Stomach (tissue), 9 donors: ENCODE results near the gene PRSS8. TPM values are rescaled to one million over a fixed set of nuclear protein-coding genes. Genes with fewer than 3 reads are reported as not detected.
A peak's percentile ranks its signal among the peaks of the same experiment; 100 is the strongest.

Experiments used
- DNase-seq, 2 donors: peaks; one replicate each; pipeline versions ENCODE4 v3.0.0 to v3.0.0-alpha.2; 2013 to 2019
- H3K27ac ChIP-seq, 5 donors: fragments of 200-600 bp in 4 of 5; sonication (generic) in 4 of 5; one replicate each; pipeline ENCODE4 v1.5.1; 2013 to 2019; ENCODE audit warnings: mild to moderate bottlenecking in 1 of 5, moderate library complexity in 1 of 5
- H3K27me3 ChIP-seq, 3 donors: fragments of 200-600 bp; sonication (generic); one replicate each; pipeline ENCODE4 v1.5.1; 2017 to 2019; ENCODE audit warnings: mixed run types in 1 of 3
- H3K36me3 ChIP-seq, 4 donors: fragments of 200-600 bp; sonication (generic); 1 replicate in 3 of 4; 2 replicates in 1 of 4; pipeline ENCODE4 v1.5.1; 2016 to 2019
- H3K4me1 ChIP-seq, 4 donors: fragments of 200-600 bp; sonication (generic); one replicate each; pipeline ENCODE4 v1.5.1; 2016 to 2019
- H3K4me3 ChIP-seq, 4 donors: fragments of 200-600 bp; sonication (generic) in 3 of 4; one replicate each; pipeline ENCODE4 v1.5.1; 2016 to 2019; ENCODE audit warnings: mild to moderate bottlenecking in 1 of 4
- H3K9me3 ChIP-seq, 4 donors: fragments of 200-600 bp; sonication (generic); one replicate each; pipeline ENCODE4 v1.5.1; 2016 to 2019
- CTCF ChIP-seq, 7 experiments: fragments of 450-650 bp in 4 of 7; fragments of 200-600 bp in 3 of 7; sonication (generic) in 3 of 7; IDR thresholded peaks; one replicate each; pipeline ENCODE4 v1.5.1; 2016 to 2019; ENCODE audit warnings: antibody characterized with exemption in 7 of 7, control low read depth in 2 of 7, mild to moderate bottlenecking in 1 of 7
- EP300 ChIP-seq: sonication (generic); formaldehyde crosslinking; IDR thresholded peaks from one replicate; pipeline ENCODE4 v1.6.1; 2017; ENCODE audit warnings: antibody characterized with exemption
- POLR2A ChIP-seq, 4 donors: fragments of 450-650 bp; IDR thresholded peaks; one replicate each; pipeline ENCODE4 v1.6.1; 2016; ENCODE audit warnings: antibody characterized with exemption in 4 of 4, control low read depth in 2 of 4, mild to moderate bottlenecking in 1 of 4, moderate library complexity in 1 of 4
- POLR2AphosphoS5 ChIP-seq, 3 donors: sonication (generic); formaldehyde crosslinking; IDR thresholded peaks; one replicate each; pipeline ENCODE4 v1.6.1; 2016; ENCODE audit warnings: antibody characterized with exemption in 3 of 3
- WGBS, 5 donors: extraction: QIAGEN DNeasy Blood & Tissue Kit in 3 of 5; methylation state at CpG; one replicate each; pipeline versions ENCODE4 v1.1.5 to v1.1.7; 2013 to 2018; 5-methylcytosine and 5-hydroxymethylcytosine counted together
- intact Hi-C: fragments of 100-400 bp; cut with DNase I; formaldehyde crosslinking; loops from one replicate; pipeline ENCODE4 v1.15.1; 2023; ENCODE audit warnings: low total_unique reads
- polyA plus RNA-seq, 3 donors: library from polyadenylated mRNA; stranded (reverse); fragments of 200-250 nt; gene quantifications; one replicate each; pipeline ENCODE4 v1.2.3, GENCODE V29; 2013
- small RNA-seq, 4 donors: library from RNA; depleted of rRNA; stranded (forward); fragments of <200 nt; gene quantifications; one replicate each; pipeline ENCODE3, GENCODE V24; 2016
- total RNA-seq, 5 donors: library from RNA; depleted of rRNA; stranded (reverse); fragments of >200 nt; gene quantifications; one replicate each; pipeline versions ENCODE4 v1.1.0 to v1.2.3, GENCODE V29; 2014 to 2016
- donor health status: healthy with polysubstance abuse.
- donor health status: Bipolar disorder and iron deficiency.
- donor health status: healthy.

The PRSS8 gene
- total and polyA plus RNA-seq, 8 donors: 5.8 to 176 (median 93.0) TPM

GRCh38 chr16:31085411-31085810 is 50.1 kb downstream of the PRSS8 start:
- intact Hi-C loops: no loop called here
- Histone ChIP-seq H3K4me1 (peaks cover 0 to 31% (median 22%) of the 10 kb centered on the region in 4 donors), H3K27ac (no peak overlapping the region), H3K9me3 (no peaks in the 10 kb centered on the region), H3K36me3 (peaks cover 15 to 100% (median 91%) of the 10 kb centered on the region in 4 donors), H3K27me3 (no peaks in the 10 kb centered on the region), H3K4me3 (no peak overlapping the region)
- 54 to 76% (median 71%) methylated on average over 8 of the region's 8 CpGs for WGBS, 5 donors
- no peak for TF ChIP-seq CTCF (IDR thresholded peaks at IDR 0.05)
- no peak for TF ChIP-seq POLR2AphosphoS5 (IDR thresholded peaks at IDR 0.05)
- TF ChIP-seq POLR2A (IDR thresholded peaks at IDR 0.05): no peak
- TF ChIP-seq EP300: no peak
- no peak for DNase-seq

GRCh38 chr16:31084584-31085302 is 50.8 kb downstream of the PRSS8 start:
- H3K36me3 ChIP-seq: peaks cover 20 to 100% (median 93%) of the 10 kb centered on the region in 4 donors
- peaks cover 0 to 31% (median 24%) of the 10 kb centered on the region in 4 donors for H3K4me1 ChIP-seq
- WGBS, 5 donors: 83 to 87% (median 85%) methylated on average over 9 to 16 of the region's 16 CpGs
- no peaks in the 10 kb centered on the region for H3K9me3 ChIP-seq
- TF ChIP-seq POLR2AphosphoS5 (IDR thresholded peaks at IDR 0.05): no peak
- no peak for DNase-seq
- no peak overlapping the region for H3K4me3 ChIP-seq
- H3K27me3 ChIP-seq: no peaks in the 10 kb centered on the region
- no peak overlapping the region for H3K27ac ChIP-seq
- intact Hi-C loops: no loop called here

- intact Hi-C loops: no loop called here
- H3K27me3 ChIP-seq: no peaks in the 10 kb centered on the region
- TF ChIP-seq EP300 (no peak), POLR2AphosphoS5 (IDR thresholded peaks at IDR 0.05) (no peak)
- no peak overlapping the region for H3K27ac ChIP-seq
- H3K9me3 ChIP-seq: no peaks in the 10 kb centered on the region
- peaks cover 0 to 31% (median 27%) of the 10 kb centered on the region in 4 donors for H3K4me1 ChIP-seq
- DNase-seq: no peak
- 83 to 93% (median 87%) methylated on average over 11 to 13 of the region's 13 CpGs for WGBS, 5 donors
- H3K4me3 ChIP-seq: no peak overlapping the region
- H3K36me3 ChIP-seq: peaks cover 28 to 100% (median 93%) of the 10 kb centered on the region in 4 donors
Measured at GRCh38 chr16:31083981-31084380, 51.5 kb downstream of the PRSS8 start.

GRCh38 chr16:31083556-31083955 is 52.0 kb downstream of the PRSS8 start:
- WGBS, 5 donors: 58 to 82% (median 69%) methylated on average over 5 of the region's 5 CpGs
- Histone ChIP-seq H3K4me1 (peaks cover 0 to 35% (median 25%) of the 10 kb centered on the region in 4 donors), H3K27ac (no peak overlapping the region), H3K36me3 (peaks cover 32 to 100% (median 95%) of the 10 kb centered on the region in 4 donors), H3K27me3 (no peaks in the 10 kb centered on the region), H3K9me3 (no peaks in the 10 kb centered on the region), H3K4me3 (no peak overlapping the region)
- intact Hi-C loops: no loop called here
- peak in 1 of 2 donors; percentile 1 for DNase-seq
- TF ChIP-seq POLR2AphosphoS5 (IDR thresholded peaks at IDR 0.05): no peak

- Histone ChIP-seq H3K36me3 (peaks cover 37 to 100% (median 98%) of the 10 kb centered on the region in 4 donors), H3K4me1 (peaks cover 0 to 37% (median 25%) of the 10 kb centered on the region in 4 donors), H3K4me3 (no peak overlapping the region), H3K27me3 (no peaks in the 10 kb centered on the region), H3K27ac (no peak overlapping the region), H3K9me3 (no peaks in the 10 kb centered on the region)
- no peak for TF ChIP-seq EP300
- intact Hi-C loops: no loop called here
- WGBS, 5 donors: 59 to 83% (median 79%) methylated on average over 9 of the region's 9 CpGs
- DNase-seq: peak in 1 of 2 donors; percentile 2
Measured at GRCh38 chr16:31083081-31083480, 52.4 kb downstream of the PRSS8 start.

- Histone ChIP-seq H3K4me1 (peaks cover 0 to 37% (median 25%) of the 10 kb centered on the region in 4 donors), H3K4me3 (no peak overlapping the region), H3K36me3 (peaks cover 43 to 100% (median 98%) of the 10 kb centered on the region in 4 donors), H3K27me3 (no peaks in the 10 kb centered on the region), H3K27ac (no peak overlapping the region), H3K9me3 (no peaks in the 10 kb centered on the region)
- DNase-seq: peak in 1 of 2 donors; percentile 2
- TF ChIP-seq POLR2AphosphoS5 (IDR thresholded peaks at IDR 0.05) (no peak), POLR2A (IDR thresholded peaks at IDR 0.05) (no peak), EP300 (no peak), CTCF (IDR thresholded peaks at IDR 0.05) (no peak)
- intact Hi-C loops: no loop called here
- WGBS, 5 donors: 70 to 80% (median 75%) methylated on average over 10 to 14 of the region's 14 CpGs
Measured at GRCh38 chr16:31082368-31083045, 53.0 kb downstream of the PRSS8 start.

Small RNA genes lying within 50 kb of the gene (small RNA-seq; reads per million reads assigned to genes)
- gene AC009088.4 (0 reads per million in 4 donors), gene NDUFA3P6 (0 reads per million in 4 donors)

Other genes starting within 250 kb of the PRSS8 start
- gene BCL7C, start 241.7 kb downstream of the PRSS8 start, total RNA-seq: 10 to 100 TPM; 12.2 to 44.6 (median 21.6) TPM
- gene BCL7C, start 241.7 kb downstream of the PRSS8 start, polyA plus RNA-seq: 10 to 100 TPM; 39.5 to 58.2 (median 48.4) TPM
- gene CTF1, start 239.1 kb downstream of the PRSS8 start, total RNA-seq: 1 to 10 TPM in 1 of 5 donors, under 1 TPM in 2, not detected in 2; 0.29 to 2.3 (median 0.55) TPM
- 1 to 10 TPM; 2.1 to 4.5 (median 2.9) TPM for gene CTF1, start 239.1 kb downstream of the PRSS8 start, polyA plus RNA-seq
- gene FBXL19, start 212.2 kb downstream of the PRSS8 start, total RNA-seq: 100 to 1,000 TPM in 1 of 5 donors, 10 to 100 TPM in 1, 1 to 10 TPM in 3; 6.7 to 252 (median 9.7) TPM
- gene FBXL19, start 212.2 kb downstream of the PRSS8 start, polyA plus RNA-seq: 10 to 100 TPM in 1 of 3 donors, 1 to 10 TPM in 2; 5.8 to 12.7 (median 8.2) TPM
- 10 to 100 TPM in 2 of 5 donors, 1 to 10 TPM in 2, not detected in 1; 6.7 to 14.0 (median 11.2) TPM for gene ORAI3, start 186.7 kb downstream of the PRSS8 start, total RNA-seq
- 10 to 100 TPM in 2 of 3 donors, 1 to 10 TPM in 1; 7.8 to 26.0 (median 10.5) TPM for gene ORAI3, start 186.7 kb downstream of the PRSS8 start, polyA plus RNA-seq
- gene SETD1A, start 178.0 kb downstream of the PRSS8 start, total RNA-seq: 10 to 100 TPM in 3 of 5 donors, 1 to 10 TPM in 2; 4.4 to 22.2 (median 19.2) TPM
- gene SETD1A, start 178.0 kb downstream of the PRSS8 start, polyA plus RNA-seq: 1 to 10 TPM; 5.2 to 7.5 (median 5.9) TPM
- 10 to 100 TPM in 3 of 5 donors, 1 to 10 TPM in 2; 2.9 to 52.7 (median 13.4) TPM for gene HSD3B7, start 150.5 kb downstream of the PRSS8 start, total RNA-seq
- 10 to 100 TPM in 1 of 3 donors, 1 to 10 TPM in 2; 4.3 to 19.5 (median 7.3) TPM for gene HSD3B7, start 150.5 kb downstream of the PRSS8 start, polyA plus RNA-seq
- gene STX1B, start 125.1 kb downstream of the PRSS8 start, total RNA-seq: under 1 TPM in 1 of 5 donors, not detected in 4; 0.55 TPM
- under 1 TPM; 0.15 to 1.00 (median 0.78) TPM for gene STX1B, start 125.1 kb downstream of the PRSS8 start, polyA plus RNA-seq
- gene STX4, start 102.2 kb downstream of the PRSS8 start, total RNA-seq: 100 to 1,000 TPM in 2 of 5 donors, 10 to 100 TPM in 3; 13.8 to 254 (median 60.0) TPM
- 10 to 100 TPM; 59.3 to 73.9 (median 60.4) TPM for gene STX4, start 102.2 kb downstream of the PRSS8 start, polyA plus RNA-seq
- 10 to 100 TPM in 3 of 5 donors, 1 to 10 TPM in 1, not detected in 1; 8.6 to 14.2 (median 12.0) TPM for gene ZNF668, start 61.5 kb downstream of the PRSS8 start, total RNA-seq
- 1 to 10 TPM; 5.7 to 10.0 (median 6.0) TPM for gene ZNF668, start 61.5 kb downstream of the PRSS8 start, polyA plus RNA-seq
- 10 to 100 TPM in 2 of 5 donors, 1 to 10 TPM in 3; 6.7 to 13.4 (median 9.0) TPM for gene ZNF646, start 61.3 kb downstream of the PRSS8 start, total RNA-seq
- 1 to 10 TPM; 2.1 to 5.0 (median 2.6) TPM for gene ZNF646, start 61.3 kb downstream of the PRSS8 start, polyA plus RNA-seq
- gene PRSS53, start 46.8 kb downstream of the PRSS8 start, total RNA-seq: 1 to 10 TPM in 3 of 5 donors, under 1 TPM in 1, not detected in 1; 0.87 to 5.3 (median 1.9) TPM
- 1 to 10 TPM in 2 of 3 donors, under 1 TPM in 1; 0.46 to 1.3 (median 1.1) TPM for gene PRSS53, start 46.8 kb downstream of the PRSS8 start, polyA plus RNA-seq
- 100 to 1,000 TPM in 1 of 5 donors, 10 to 100 TPM in 4; 20.1 to 191 (median 35.0) TPM for gene VKORC1, start 40.9 kb downstream of the PRSS8 start, total RNA-seq
- gene VKORC1, start 40.9 kb downstream of the PRSS8 start, polyA plus RNA-seq: 10 to 100 TPM; 53.2 to 90.8 (median 62.9) TPM
- 100 to 1,000 TPM in 1 of 5 donors, 10 to 100 TPM in 4; 11.0 to 197 (median 58.3) TPM for gene BCKDK, start 27.3 kb downstream of the PRSS8 start, total RNA-seq
- 10 to 100 TPM; 27.4 to 40.9 (median 34.0) TPM for gene BCKDK, start 27.3 kb downstream of the PRSS8 start, polyA plus RNA-seq
- gene KAT8, start 18.1 kb downstream of the PRSS8 start, total RNA-seq: 100 to 1,000 TPM in 1 of 5 donors, 10 to 100 TPM in 4; 38.8 to 114 (median 64.9) TPM
- gene KAT8, start 18.1 kb downstream of the PRSS8 start, polyA plus RNA-seq: 10 to 100 TPM; 45.0 to 51.4 (median 45.8) TPM
- gene PRSS36, start 14.3 kb upstream of the PRSS8 start, total RNA-seq: 10 to 100 TPM in 1 of 5 donors, 1 to 10 TPM in 1, under 1 TPM in 1, not detected in 2; 0.87 to 26.3 (median 2.6) TPM
- 1 to 10 TPM; 2.1 to 4.0 (median 2.9) TPM for gene PRSS36, start 14.3 kb upstream of the PRSS8 start, polyA plus RNA-seq
- gene FUS, start 44.4 kb upstream of the PRSS8 start, total RNA-seq: 100 to 1,000 TPM in 2 of 5 donors, 10 to 100 TPM in 3; 41.1 to 133 (median 60.3) TPM
- 100 to 1,000 TPM; 130 to 175 (median 135) TPM for gene FUS, start 44.4 kb upstream of the PRSS8 start, polyA plus RNA-seq
- gene PYCARD, start 67.0 kb upstream of the PRSS8 start, total RNA-seq: 100 to 1,000 TPM in 1 of 5 donors, 10 to 100 TPM in 4; 10.5 to 484 (median 29.8) TPM
- 10 to 100 TPM; 35.7 to 64.9 (median 49.9) TPM for gene PYCARD, start 67.0 kb upstream of the PRSS8 start, polyA plus RNA-seq
- under 1 TPM in 1 of 5 donors, not detected in 4; under 0.01 TPM for gene TRIM72, start 78.4 kb upstream of the PRSS8 start, total RNA-seq
- gene TRIM72, start 78.4 kb upstream of the PRSS8 start, polyA plus RNA-seq: under 1 TPM in 2 of 3 donors, not detected in 1; 0.10 to 0.15 TPM
- gene PYDC1, start 81.4 kb upstream of the PRSS8 start, total RNA-seq: not detected
- not detected for gene PYDC1, start 81.4 kb upstream of the PRSS8 start, polyA plus RNA-seq
- gene ITGAM, start 124.2 kb upstream of the PRSS8 start, total RNA-seq: 100 to 1,000 TPM in 2 of 5 donors, 1 to 10 TPM in 3; 1.8 to 145 (median 7.2) TPM
- gene ITGAM, start 124.2 kb upstream of the PRSS8 start, polyA plus RNA-seq: 1 to 10 TPM; 1.2 to 3.8 (median 2.6) TPM
- gene ITGAX, start 219.4 kb upstream of the PRSS8 start, total RNA-seq: 1 to 10 TPM in 4 of 5 donors, not detected in 1; 4.1 to 6.7 (median 5.6) TPM
- gene ITGAX, start 219.4 kb upstream of the PRSS8 start, polyA plus RNA-seq: 1 to 10 TPM; 1.1 to 2.0 (median 1.9) TPM